WTC11 (cell line): ENCODE measurements around the gene NR2F2. TPM values are rescaled to one million over a fixed set of nuclear protein-coding genes. Genes with fewer than 3 reads are reported as not detected.

Experiments used
- ATAC-seq: fragments of 200-7000 bp; cut with Tn5 transposase; 2 replicates; pipeline ENCODE4 v1.10.0; 2021; ENCODE audit warnings: mild to moderate bottlenecking, moderate library complexity
- CTCF ChIA-PET: fragments of 300-600 bp; sonication (Branson Sonifier 250); formaldehyde crosslinking; loops from one replicate; lab custom pipeline; 2021; ENCODE audit warnings: antibody characterized with exemption; lab: Charles Lee
- POLR2A ChIA-PET: fragments of 350-600 bp; sonication (Branson Sonifier 250); formaldehyde crosslinking; loops from one replicate; lab custom pipeline; 2021; ENCODE audit warnings: antibody characterized with exemption; lab: Charles Lee
- DNase-seq: peaks from one replicate; pipeline ENCODE4 v3.0.0; 2021; ENCODE audit warnings: low spot score
- H3K27ac Mint-ChIP-seq: 2 replicates; pipeline ENCODE4 v1.8.0; 2021; ENCODE audit warnings: mixed read lengths
- H3K27me3 Mint-ChIP-seq: 2 replicates; pipeline ENCODE4 v1.8.0; 2021; ENCODE audit warnings: low read depth, mild to moderate bottlenecking, moderate library complexity, mixed read lengths
- H3K36me3 Mint-ChIP-seq: 2 replicates; pipeline ENCODE4 v1.8.0; 2021; ENCODE audit warnings: mixed read lengths
- H3K4me1 Mint-ChIP-seq: 2 replicates; pipeline ENCODE4 v1.8.0; 2022; ENCODE audit warnings: mixed read lengths
- H3K4me3 Mint-ChIP-seq: 2 replicates; pipeline ENCODE4 v1.8.0; 2021; ENCODE audit warnings: mild to moderate bottlenecking, moderate library complexity, mixed read lengths
- H3K9me3 Mint-ChIP-seq: 2 replicates; pipeline ENCODE4 v1.8.0; 2021; ENCODE audit warnings: mixed read lengths
- ATF2 ChIP-seq: sonication (generic); formaldehyde crosslinking; IDR thresholded peaks from 2 replicates; pipeline ENCODE4 v1.8.1; 2022; ENCODE audit warnings: low read depth, missing genetic modification reagents, borderline replicate concordance
- CREM ChIP-seq: sonication (generic); formaldehyde crosslinking; IDR thresholded peaks from 2 replicates; pipeline ENCODE4 v1.8.1; 2022; ENCODE audit warnings: mild to moderate bottlenecking, missing genetic modification reagents, moderate library complexity
- CTCF ChIP-seq: fragments of 200-600 bp; IDR thresholded peaks from 2 replicates; pipeline ENCODE4 v1.8.0; 2022; ENCODE audit warnings: antibody characterized with exemption
- ESRRA ChIP-seq: sonication (generic); formaldehyde crosslinking; IDR thresholded peaks from 2 replicates; pipeline ENCODE4 v1.8.1; 2022; ENCODE audit warnings: mild to moderate bottlenecking, missing genetic modification reagents, borderline replicate concordance
- FOXP1 ChIP-seq: sonication (generic); formaldehyde crosslinking; IDR thresholded peaks from 2 replicates; pipeline ENCODE4 v1.8.0; 2022; ENCODE audit warnings: missing genetic modification reagents, mild to moderate bottlenecking, moderate library complexity, borderline replicate concordance
- MXD4 ChIP-seq: fragments of 250-450 bp; sonication (Bioruptor Pico); IDR thresholded peaks from 2 replicates; pipeline ENCODE4 v1.8.0; 2021; ENCODE audit warnings: mild to moderate bottlenecking, moderate library complexity, borderline replicate concordance
- NFATC4 ChIP-seq: fragments of 250-450 bp; sonication (Bioruptor Pico); IDR thresholded peaks from 2 replicates; pipeline ENCODE4 v1.9.0; 2021; ENCODE audit warnings: mild to moderate bottlenecking
- NFE2L1 ChIP-seq: sonication (generic); formaldehyde crosslinking; IDR thresholded peaks from 2 replicates; pipeline ENCODE4 v1.8.1; 2023; ENCODE audit warnings: missing genetic modification reagents
- OVOL2 ChIP-seq: fragments of 250-450 bp; sonication (Bioruptor Pico); IDR thresholded peaks from 2 replicates; pipeline ENCODE4 v1.9.0; 2021; ENCODE audit warnings: mild to moderate bottlenecking, borderline replicate concordance
- RORB ChIP-seq: fragments of 250-450 bp; sonication (Bioruptor Pico); IDR thresholded peaks from 2 replicates; pipeline ENCODE4 v1.9.0; 2021; ENCODE audit warnings: mild to moderate bottlenecking
- SMAD4 ChIP-seq: sonication (generic); formaldehyde crosslinking; IDR thresholded peaks from 2 replicates; pipeline ENCODE4 v1.8.0; 2022; ENCODE audit warnings: mild to moderate bottlenecking, missing genetic modification reagents
- USF2 ChIP-seq: sonication (generic); formaldehyde crosslinking; IDR thresholded peaks from 2 replicates; pipeline ENCODE4 v1.8.1; 2023; ENCODE audit warnings: mild to moderate bottlenecking, missing genetic modification reagents, moderate library complexity
- ZNF263 ChIP-seq: sonication (generic); formaldehyde crosslinking; IDR thresholded peaks from 2 replicates; pipeline ENCODE4 v1.8.1; 2022; ENCODE audit warnings: low read depth, mild to moderate bottlenecking, moderate library complexity, missing genetic modification reagents
- ZNF281 ChIP-seq: sonication (generic); formaldehyde crosslinking; IDR thresholded peaks from 2 replicates; pipeline ENCODE4 v1.8.0; 2023; ENCODE audit warnings: mild to moderate bottlenecking, missing genetic modification reagents
- total RNA-seq: library from RNA; stranded (reverse); gene quantifications from 3 replicates; pipeline ENCODE4 v1.2.3, GENCODE V29; 2021

Gene NR2F2
- total RNA-seq, 1 experiment from 2014 or later: 0.57 TPM

- H3K36me3 Mint-ChIP-seq: no peaks in the 10 kb centered on the region
- POLR2A ChIA-PET: no interaction called here
Observed at GRCh38 chr15:96353416-96353929, 23.0 kb downstream of the NR2F2 start.

GRCh38 chr15:96353930-96354730 is 23.6 kb downstream of the NR2F2 start:
- Mint-ChIP-seq H3K27me3 (no peaks in the 10 kb centered on the region; the same call in 1 of the 2 replicates), H3K36me3 (no peaks in the 10 kb centered on the region), H3K27ac (no peak overlapping the region), H3K4me3 (peak overlapping the region; percentile 52), H3K9me3 (no peaks in the 10 kb centered on the region), H3K4me1 (peaks cover 56% of the 10 kb centered on the region)
- ChIA-PET POLR2A (no interaction called here), CTCF (interaction anchor here (0.6 to 6.0 kb wide), 20 partner anchors 8 to 892 kb away, joined by 3 to 52 read pairs (median 4); partner anchors contain the start of gene NR2F2)
- DNase-seq (peak; percentile 76), ATAC-seq (peak; percentile 76)
- TF ChIP-seq ESRRA (CRISPR knock-in tag) (no peak), CTCF (peak; percentile 39; the same call in 1 of the 2 replicates), FOXP1 (CRISPR knock-in tag) (peak; percentile 28; the same call in 1 of the 2 replicates), NFATC4 (CRISPR knock-in tag) (no peak), ZNF263 (CRISPR knock-in tag) (no peak)

More at GRCh38 chr15:96353416-96353929, 23.0 kb downstream of the NR2F2 start:
- TF ChIP-seq ZNF281 (CRISPR knock-in tag) (no peak), CTCF (no peak), RORB (CRISPR knock-in tag) (no peak), MXD4 (CRISPR knock-in tag) (no peak), SMAD4 (no peak), CREM (no peak)
- no peak for ATAC-seq
- Mint-ChIP-seq H3K4me1 (peaks cover 56% of the 10 kb centered on the region), H3K27ac (no peak overlapping the region), H3K27me3 (no peaks in the 10 kb centered on the region; the same call in 1 of the 2 replicates), H3K4me3 (peak overlapping the region; percentile 52), H3K9me3 (no peaks in the 10 kb centered on the region)
- CTCF ChIA-PET: interaction anchor here (0.6 to 6.0 kb wide), 10 partner anchors 9 to 892 kb away, joined by 3 to 52 read pairs (median 6); partner anchors contain the start of gene NR2F2
- no peak for DNase-seq

GRCh38 chr15:96354731-96355567 is 24.4 kb downstream of the NR2F2 start:
- no peak for DNase-seq
- CTCF ChIA-PET: interaction anchor here (0.6 to 6.0 kb wide), 19 partner anchors 12 to 891 kb away, joined by 3 to 52 read pairs (median 4); partner anchors contain the start of gene NR2F2
- no peaks in the 10 kb centered on the region; the same call in 1 of the 2 replicates for H3K27me3 Mint-ChIP-seq
- TF ChIP-seq ATF2 (CRISPR knock-in tag) (no peak), ZNF281 (CRISPR knock-in tag) (no peak), OVOL2 (CRISPR knock-in tag) (no peak), NFE2L1 (CRISPR knock-in tag) (no peak), USF2 (no peak)

More at GRCh38 chr15:96354731-96355567, 24.4 kb downstream of the NR2F2 start:
- Mint-ChIP-seq H3K4me1 (peaks cover 54% of the 10 kb centered on the region), H3K36me3 (no peaks in the 10 kb centered on the region), H3K9me3 (no peaks in the 10 kb centered on the region), H3K4me3 (no peak overlapping the region), H3K27ac (no peak overlapping the region)
- no peak for ATAC-seq
- POLR2A ChIA-PET: no interaction called here
